ENCODE results near the gene ENTPD6.

DNA sequence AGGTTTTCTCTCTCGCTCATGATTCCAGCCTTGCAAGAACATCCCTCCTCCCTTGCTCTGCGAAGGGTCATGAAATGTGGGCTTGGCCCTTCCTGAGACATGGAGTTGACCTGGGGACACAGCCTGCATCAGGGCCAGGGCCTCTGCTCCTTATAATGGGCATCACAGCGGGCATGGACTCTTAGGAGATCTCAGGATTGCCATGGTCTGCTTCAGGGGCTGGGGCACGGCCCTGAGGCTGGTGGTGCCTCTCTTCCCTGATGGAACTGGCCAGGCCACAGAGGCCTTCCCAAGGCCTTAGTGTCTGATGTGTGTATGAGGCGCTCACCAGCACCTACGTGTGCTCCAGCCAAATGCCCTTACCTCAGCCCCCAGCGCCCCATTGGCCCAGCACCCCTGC is 23.9 kb downstream of the ENTPD6 start:
- TF ChIP-seq ARNTL (CRISPR knock-in tag; IDR thresholded peaks at IDR 0.05; ENCODE audit: borderline replicate concordance, low read depth) = no peak
- TF ChIP-seq, protein P1, sequence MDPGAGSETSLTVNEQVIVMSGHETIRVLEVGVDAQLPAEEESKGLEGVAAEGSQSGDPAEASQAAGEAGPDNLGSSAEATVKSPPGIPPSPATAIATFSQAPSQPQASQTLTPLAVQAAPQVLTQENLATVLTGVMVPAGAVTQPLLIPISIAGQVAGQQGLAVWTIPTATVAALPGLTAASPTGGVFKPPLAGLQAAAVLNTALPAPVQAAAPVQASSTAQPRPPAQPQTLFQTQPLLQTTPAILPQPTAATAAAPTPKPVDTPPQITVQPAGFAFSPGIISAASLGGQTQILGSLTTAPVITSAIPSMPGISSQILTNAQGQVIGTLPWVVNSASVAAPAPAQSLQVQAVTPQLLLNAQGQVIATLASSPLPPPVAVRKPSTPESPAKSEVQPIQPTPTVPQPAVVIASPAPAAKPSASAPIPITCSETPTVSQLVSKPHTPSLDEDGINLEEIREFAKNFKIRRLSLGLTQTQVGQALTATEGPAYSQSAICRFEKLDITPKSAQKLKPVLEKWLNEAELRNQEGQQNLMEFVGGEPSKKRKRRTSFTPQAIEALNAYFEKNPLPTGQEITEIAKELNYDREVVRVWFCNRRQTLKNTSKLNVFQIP (CRISPR knock-in tag; IDR thresholded peaks at IDR 0.05; ENCODE audit: borderline replicate concordance, low read depth) = no peak
- TF ChIP-seq ZNF565 (CRISPR knock-in tag; conservative IDR thresholded peaks at IDR 0.05; ENCODE audit: low read depth) = no peak
- TF ChIP-seq ZNF8 (CRISPR knock-in tag; IDR thresholded peaks at IDR 0.05) = no peak
- TF ChIP-seq, protein P2, sequence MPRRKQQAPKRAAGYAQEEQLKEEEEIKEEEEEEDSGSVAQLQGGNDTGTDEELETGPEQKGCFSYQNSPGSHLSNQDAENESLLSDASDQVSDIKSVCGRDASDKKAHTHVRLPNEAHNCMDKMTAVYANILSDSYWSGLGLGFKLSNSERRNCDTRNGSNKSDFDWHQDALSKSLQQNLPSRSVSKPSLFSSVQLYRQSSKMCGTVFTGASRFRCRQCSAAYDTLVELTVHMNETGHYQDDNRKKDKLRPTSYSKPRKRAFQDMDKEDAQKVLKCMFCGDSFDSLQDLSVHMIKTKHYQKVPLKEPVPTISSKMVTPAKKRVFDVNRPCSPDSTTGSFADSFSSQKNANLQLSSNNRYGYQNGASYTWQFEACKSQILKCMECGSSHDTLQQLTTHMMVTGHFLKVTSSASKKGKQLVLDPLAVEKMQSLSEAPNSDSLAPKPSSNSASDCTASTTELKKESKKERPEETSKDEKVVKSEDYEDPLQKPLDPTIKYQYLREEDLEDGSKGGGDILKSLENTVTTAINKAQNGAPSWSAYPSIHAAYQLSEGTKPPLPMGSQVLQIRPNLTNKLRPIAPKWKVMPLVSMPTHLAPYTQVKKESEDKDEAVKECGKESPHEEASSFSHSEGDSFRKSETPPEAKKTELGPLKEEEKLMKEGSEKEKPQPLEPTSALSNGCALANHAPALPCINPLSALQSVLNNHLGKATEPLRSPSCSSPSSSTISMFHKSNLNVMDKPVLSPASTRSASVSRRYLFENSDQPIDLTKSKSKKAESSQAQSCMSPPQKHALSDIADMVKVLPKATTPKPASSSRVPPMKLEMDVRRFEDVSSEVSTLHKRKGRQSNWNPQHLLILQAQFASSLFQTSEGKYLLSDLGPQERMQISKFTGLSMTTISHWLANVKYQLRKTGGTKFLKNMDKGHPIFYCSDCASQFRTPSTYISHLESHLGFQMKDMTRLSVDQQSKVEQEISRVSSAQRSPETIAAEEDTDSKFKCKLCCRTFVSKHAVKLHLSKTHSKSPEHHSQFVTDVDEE (CRISPR knock-in tag; IDR thresholded peaks at IDR 0.05) = no peak
- no peak for TF ChIP-seq ISL1 (CRISPR knock-in tag; IDR thresholded peaks at IDR 0.05)
- TF ChIP-seq, protein P3, sequence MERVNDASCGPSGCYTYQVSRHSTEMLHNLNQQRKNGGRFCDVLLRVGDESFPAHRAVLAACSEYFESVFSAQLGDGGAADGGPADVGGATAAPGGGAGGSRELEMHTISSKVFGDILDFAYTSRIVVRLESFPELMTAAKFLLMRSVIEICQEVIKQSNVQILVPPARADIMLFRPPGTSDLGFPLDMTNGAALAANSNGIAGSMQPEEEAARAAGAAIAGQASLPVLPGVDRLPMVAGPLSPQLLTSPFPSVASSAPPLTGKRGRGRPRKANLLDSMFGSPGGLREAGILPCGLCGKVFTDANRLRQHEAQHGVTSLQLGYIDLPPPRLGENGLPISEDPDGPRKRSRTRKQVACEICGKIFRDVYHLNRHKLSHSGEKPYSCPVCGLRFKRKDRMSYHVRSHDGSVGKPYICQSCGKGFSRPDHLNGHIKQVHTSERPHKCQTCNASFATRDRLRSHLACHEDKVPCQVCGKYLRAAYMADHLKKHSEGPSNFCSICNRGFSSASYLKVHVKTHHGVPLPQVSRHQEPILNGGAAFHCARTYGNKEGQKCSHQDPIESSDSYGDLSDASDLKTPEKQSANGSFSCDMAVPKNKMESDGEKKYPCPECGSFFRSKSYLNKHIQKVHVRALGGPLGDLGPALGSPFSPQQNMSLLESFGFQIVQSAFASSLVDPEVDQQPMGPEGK (CRISPR knock-in tag; IDR thresholded peaks at IDR 0.05; ENCODE audit: borderline replicate concordance) = no peak
- TF ChIP-seq BACH2 (CRISPR knock-in tag; IDR thresholded peaks at IDR 0.05; ENCODE audit: borderline replicate concordance) = no peak
- TF ChIP-seq, protein P4, sequence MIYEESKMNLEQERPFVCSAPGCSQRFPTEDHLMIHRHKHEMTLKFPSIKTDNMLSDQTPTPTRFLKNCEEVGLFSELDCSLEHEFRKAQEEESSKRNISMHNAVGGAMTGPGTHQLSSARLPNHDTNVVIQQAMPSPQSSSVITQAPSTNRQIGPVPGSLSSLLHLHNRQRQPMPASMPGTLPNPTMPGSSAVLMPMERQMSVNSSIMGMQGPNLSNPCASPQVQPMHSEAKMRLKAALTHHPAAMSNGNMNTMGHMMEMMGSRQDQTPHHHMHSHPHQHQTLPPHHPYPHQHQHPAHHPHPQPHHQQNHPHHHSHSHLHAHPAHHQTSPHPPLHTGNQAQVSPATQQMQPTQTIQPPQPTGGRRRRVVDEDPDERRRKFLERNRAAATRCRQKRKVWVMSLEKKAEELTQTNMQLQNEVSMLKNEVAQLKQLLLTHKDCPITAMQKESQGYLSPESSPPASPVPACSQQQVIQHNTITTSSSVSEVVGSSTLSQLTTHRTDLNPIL (CRISPR knock-in tag; IDR thresholded peaks at IDR 0.05; ENCODE audit: low read depth) = no peak
- TF ChIP-seq ZNF70 (CRISPR knock-in tag; IDR thresholded peaks at IDR 0.05) = no peak
- no peak for TF ChIP-seq GLIS3 (CRISPR knock-in tag; IDR thresholded peaks at IDR 0.05)
- no peak for TF ChIP-seq SNAI2 (CRISPR knock-in tag; IDR thresholded peaks at IDR 0.05)
